IMR-90 (cell line): ENCODE results near the gene PTPRN2. TPM values are rescaled to one million over a fixed set of nuclear protein-coding genes. Genes with fewer than 3 reads are reported as not detected.

Experiments
- ATAC-seq: fragments of 200-7000 bp; cut with Tn5 transposase; 2 replicates; pipeline ENCODE4 v1.9.1; 2020; ENCODE audit warnings: low read depth, mild to moderate bottlenecking, moderate library complexity
- BruUV-seq: library from RNA; stranded (reverse); fragments of 400-500 nt; replicated peaks from 2 replicates; lab custom pipeline; 2021; lab: Mats Ljungman, UMichigan
- CTCF ChIA-PET: fragments of 300-600 bp; formaldehyde crosslinking; extraction: SDS; loops from one replicate; lab custom pipeline; 2021; ENCODE audit warnings: antibody characterized with exemption; lab: Yijun Ruan, JAX
- POLR2A ChIA-PET: fragments of 300-600 bp; sonication (Branson Sonifier 250); formaldehyde crosslinking; loops from one replicate; lab custom pipeline; 2022; ENCODE audit warnings: antibody characterized with exemption; ENCODE audit not compliant: unreplicated experiment; lab: Charles Lee
- DNase-seq: peaks from one replicate; pipeline ENCODE4 v3.0.0; 2013
- H2AFZ ChIP-seq: replicated peaks from 2 replicates; pipeline ENCODE3; 2013; ENCODE audit warnings: low read length, mild to moderate bottlenecking; ENCODE audit not compliant: poor library complexity
- H2AK5ac ChIP-seq: 2 replicates; pipeline ENCODE4 v1.6.1; 2013; ENCODE audit warnings: low read depth, low read length, inconsistent platforms
- H2AK9ac ChIP-seq: replicated peaks from 2 replicates; pipeline ENCODE3; 2013; ENCODE audit warnings: mild to moderate bottlenecking, low read depth, low read length, moderate library complexity; ENCODE audit not compliant: poor library complexity
- H2BK120ac ChIP-seq: 2 replicates; pipeline ENCODE4 v1.6.1; 2013; ENCODE audit warnings: low read depth, low read length, inconsistent platforms
- H2BK15ac ChIP-seq: 3 replicates; pipeline ENCODE4 v1.6.1; 2013; ENCODE audit warnings: low read depth, low read length, inconsistent platforms
- H2BK20ac ChIP-seq: 2 replicates; pipeline ENCODE4 v1.6.1; 2013; ENCODE audit warnings: low read depth, mild to moderate bottlenecking, inconsistent platforms, low read length, moderate library complexity
- H2BK5ac ChIP-seq: 2 replicates; pipeline ENCODE4 v1.6.1; 2013; ENCODE audit warnings: mild to moderate bottlenecking, low read depth, low read length, inconsistent platforms; ENCODE audit not compliant: poor library complexity, severe bottlenecking
- H3K14ac ChIP-seq: replicated peaks from 2 replicates; pipeline ENCODE4 v1.6.1; 2013; ENCODE audit warnings: low read depth, low read length, inconsistent platforms
- H3K18ac ChIP-seq: 2 replicates; pipeline ENCODE4 v1.6.1; 2013; ENCODE audit warnings: low read depth, low read length, control low read depth
- H3K23ac ChIP-seq: 2 replicates; pipeline ENCODE4 v1.6.1; 2013; ENCODE audit warnings: low read depth, low read length, inconsistent platforms
- H3K27ac ChIP-seq: 2 replicates; pipeline ENCODE4 v1.5.1; 2013; ENCODE audit warnings: mild to moderate bottlenecking, control low read depth, low read length; ENCODE audit not compliant: insufficient read depth
- H3K27me3 ChIP-seq: 2 replicates; pipeline ENCODE4 v1.6.1; 2013; ENCODE audit warnings: low read length; ENCODE audit not compliant: control insufficient read depth, insufficient read depth
- H3K36me3 ChIP-seq: 2 replicates; pipeline ENCODE4 v1.6.1; 2013; ENCODE audit warnings: low read length, mixed read lengths; ENCODE audit not compliant: control insufficient read depth, insufficient read depth
- H3K4ac ChIP-seq: 2 replicates; pipeline ENCODE4 v1.6.1; 2013; ENCODE audit warnings: low read depth, low read length, inconsistent platforms
- H3K4me1 ChIP-seq: 2 replicates; pipeline ENCODE4 v1.6.1; 2013; ENCODE audit warnings: low read length, mixed read lengths; ENCODE audit not compliant: control insufficient read depth, insufficient read depth
- H3K4me2 ChIP-seq: 2 replicates; pipeline ENCODE4 v1.6.1; 2013; ENCODE audit warnings: low read depth, mild to moderate bottlenecking, control low read depth, low read length, moderate library complexity
- H3K4me3 ChIP-seq: 2 replicates; pipeline ENCODE4 v1.5.1; 2013; ENCODE audit warnings: low read depth, mild to moderate bottlenecking, control low read depth, low read length, moderate library complexity; ENCODE audit not compliant: insufficient read depth
- H3K56ac ChIP-seq: 2 replicates; pipeline ENCODE4 v1.6.1; 2013; ENCODE audit warnings: low read length, inconsistent platforms; ENCODE audit not compliant: insufficient read depth; ENCODE audit errors: extremely low read depth
- H3K79me1 ChIP-seq, 2 experiments: 2 replicates each; pipeline ENCODE4 v1.6.1; 2013; ENCODE audit warnings: low read length in 2 of 2, inconsistent platforms in 1 of 2, low read depth in 1 of 2
- H3K9ac ChIP-seq: 2 replicates; pipeline ENCODE4 v1.6.1; 2013; ENCODE audit warnings: low read depth, low read length, control low read depth
- H3K9me1 ChIP-seq: 2 replicates; pipeline ENCODE4 v1.6.1; 2013; ENCODE audit warnings: low read length, inconsistent platforms; ENCODE audit not compliant: insufficient read depth
- H3K9me3 ChIP-seq: 2 replicates; pipeline ENCODE4 v1.6.1; 2013; ENCODE audit warnings: low read length; ENCODE audit not compliant: control insufficient read depth, insufficient read depth
- H4K20me1 ChIP-seq: 2 replicates; pipeline ENCODE4 v1.6.1; 2013; ENCODE audit warnings: low read length, inconsistent platforms; ENCODE audit not compliant: insufficient read depth
- H4K5ac ChIP-seq: 2 replicates; pipeline ENCODE4 v1.6.1; 2013; ENCODE audit warnings: mild to moderate bottlenecking, low read depth, low read length, control low read depth
- H4K8ac ChIP-seq, 2 experiments: 2 replicates each; pipeline ENCODE4 v1.6.1; 2013; ENCODE audit warnings: low read depth in 2 of 2, low read length in 2 of 2, control low read depth in 1 of 2, inconsistent platforms in 1 of 2
- H4K91ac ChIP-seq: 2 replicates; pipeline ENCODE4 v1.6.1; 2013; ENCODE audit warnings: low read depth, low read length, inconsistent platforms; ENCODE audit not compliant: insufficient read depth
- BHLHE40 ChIP-seq: fragments of 150-350 bp; IDR thresholded peaks from 2 replicates; pipeline ENCODE4 v1.6.1; 2016; ENCODE audit warnings: mild to moderate bottlenecking, low read depth, low read length
- CEBPB ChIP-seq: IDR thresholded peaks from 2 replicates; pipeline ENCODE4 v1.6.1; 2012; ENCODE audit warnings: low read depth, low read length, improper control_type of control experiment
- CHD1 ChIP-seq: IDR thresholded peaks from 2 replicates; pipeline ENCODE4 v1.6.1; 2012; ENCODE audit warnings: low read depth, low read length, improper control_type of control experiment
- FOS ChIP-seq: fragments of 150-350 bp; IDR thresholded peaks from 2 replicates; pipeline ENCODE4 v1.6.1; 2016; ENCODE audit warnings: low read depth, low read length
- MAFK ChIP-seq: IDR thresholded peaks from 2 replicates; pipeline ENCODE4 v1.6.1; 2012; ENCODE audit warnings: low read depth, low read length, improper control_type of control experiment
- MAZ ChIP-seq: IDR thresholded peaks from 2 replicates; pipeline ENCODE4 v1.6.1; 2012; ENCODE audit warnings: low read depth, mild to moderate bottlenecking, low read length, improper control_type of control experiment, moderate library complexity, borderline replicate concordance
- MXI1 ChIP-seq: IDR thresholded peaks from 2 replicates; pipeline ENCODE4 v1.6.1; 2012; ENCODE audit warnings: low read depth, mild to moderate bottlenecking, low read length, moderate library complexity, borderline replicate concordance
- NFE2L2 ChIP-seq: fragments of 150-350 bp; IDR thresholded peaks from 2 replicates; pipeline ENCODE4 v1.6.1; 2016; ENCODE audit warnings: low read depth, mild to moderate bottlenecking, low read length
- POLR2A ChIP-seq: IDR thresholded peaks from 2 replicates; pipeline ENCODE4 v1.6.1; 2012; ENCODE audit warnings: mild to moderate bottlenecking, low read depth, low read length
- RAD21 ChIP-seq: IDR thresholded peaks from 2 replicates; pipeline ENCODE4 v1.6.1; 2012; ENCODE audit warnings: low read length, improper control_type of control experiment
- RCOR1 ChIP-seq: IDR thresholded peaks from 2 replicates; pipeline ENCODE4 v1.6.1; 2012; ENCODE audit warnings: mild to moderate bottlenecking, low read length, improper control_type of control experiment; ENCODE audit not compliant: insufficient replicate concordance
- RFX5 ChIP-seq: IDR thresholded peaks from 2 replicates; pipeline ENCODE4 v1.8.0; 2012; ENCODE audit warnings: low read depth, mild to moderate bottlenecking, low read length, moderate library complexity
- SMC3 ChIP-seq: fragments of 150-350 bp; IDR thresholded peaks from 2 replicates; pipeline ENCODE4 v1.6.1; 2016; ENCODE audit warnings: low read depth, mild to moderate bottlenecking, antibody characterized with exemption, low read length, moderate library complexity
- WGBS, 2 experiments: methylation state at CpG; one replicate each; pipeline versions ENCODE4 v1.1.5 to v1.1.7; 2013; ENCODE audit warnings: missing lambda C conversion rate in 2 of 2; ENCODE audit not compliant: insufficient read length in 1 of 2; ENCODE audit errors: extremely low coverage in 2 of 2; 5-methylcytosine and 5-hydroxymethylcytosine counted together
- dilution Hi-C: fragments of 300-500 bp; cut with HindIII; formaldehyde crosslinking; loops from one replicate; pipeline ENCODE4 v1.14.3; 2018; ENCODE audit warnings: low sequenced_read_pairs; ENCODE audit not compliant: unreplicated experiment
- in situ Hi-C: fragments of 300-500 bp; cut with MboI; formaldehyde crosslinking; loops from 3 replicates; pipeline ENCODE4 v1.14.3; 2019; ENCODE audit warnings: low sequenced_read_pairs, inconsistent platforms, mixed read lengths
- intact Hi-C: fragments of 100-400 bp; cut with micrococcal nuclease; formaldehyde crosslinking; loops from 2 replicates; pipeline ENCODE4 v1.10.0; 2022
- polyA plus RNA-seq, 3 experiments: library from polyadenylated mRNA; depleted of rRNA; stranded (reverse); fragments of >200 nt; gene quantifications; 2 replicates each; pipeline ENCODE4 v1.2.3, GENCODE V29; 2012; ENCODE audit warnings: low replicate concordance in 1 of 3
- total RNA-seq: library from RNA; depleted of rRNA; stranded (reverse); fragments of >200 nt; gene quantifications from 2 replicates; pipeline ENCODE4 v1.2.3, GENCODE V29; 2012
- TF ChIP-seq, protein P1 (sequence below): fragments of 150-350 bp; IDR thresholded peaks from 2 replicates; pipeline ENCODE4 v1.6.1; 2017; ENCODE audit warnings: mild to moderate bottlenecking, antibody characterized with exemption, low read length, low read depth
- TF ChIP-seq, protein P2 (sequence below): fragments of 150-350 bp; IDR thresholded peaks from 2 replicates; pipeline ENCODE4 v1.6.1; 2016; ENCODE audit warnings: low read depth, mild to moderate bottlenecking, low read length, moderate library complexity, borderline replicate concordance
- TF ChIP-seq, protein P3 (sequence below): conservative IDR thresholded peaks from 2 replicates; pipeline ENCODE4 v1.5.1; 2012; ENCODE audit warnings: mild to moderate bottlenecking, low read depth, low read length, improper control_type of control experiment

The PTPRN2 gene
- total and polyA plus RNA-seq, 2 of the 4 experiments (the other 2 are of a cell fraction): 0.03 TPM; not detected in 1

DNA sequence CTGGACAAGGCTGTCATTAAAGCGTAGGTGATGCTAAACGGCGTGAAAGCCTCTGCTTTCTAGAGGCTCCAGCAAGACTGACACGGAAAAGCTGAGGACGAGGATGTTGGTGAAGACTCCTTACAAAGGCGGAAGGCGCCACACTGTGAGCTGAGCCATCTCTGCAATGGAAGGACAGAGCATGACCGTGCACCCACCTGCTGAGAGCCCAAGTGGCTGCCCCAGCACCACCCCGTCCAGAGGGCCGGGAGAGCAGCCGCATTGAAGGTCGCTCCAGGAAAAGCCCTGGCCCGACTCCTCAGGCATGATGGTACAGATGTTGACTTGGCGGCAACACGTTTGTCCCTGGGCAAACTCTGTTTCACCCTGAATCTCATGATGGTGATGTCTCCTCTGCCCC is 758.1 kb downstream of the PTPRN2 start:
- dilution Hi-C loops (no loop called here), intact Hi-C loops (no loop called here), in situ Hi-C loops (no loop called here)
- no peaks in the 10 kb centered on the region for H3K4me1 ChIP-seq
- H2BK20ac ChIP-seq: no peak overlapping the region
- H4K8ac ChIP-seq: no peak overlapping the region
- no peak overlapping the region for H4K91ac ChIP-seq
- H3K79me1 ChIP-seq: no peaks in the 10 kb centered on the region
- no peak overlapping the region for H2BK120ac ChIP-seq
- H2BK5ac ChIP-seq: no peak overlapping the region
- no peak overlapping the region for H3K18ac ChIP-seq
- H2AFZ ChIP-seq: no peak overlapping the region
- no peak overlapping the region for H3K23ac ChIP-seq
- H3K4ac ChIP-seq: no peak overlapping the region
- H3K4me3 ChIP-seq: no peak overlapping the region
- no TSS peak for BruUV-seq
- no peak overlapping the region for H3K4me2 ChIP-seq
- WGBS, 2 experiments: 71% methylated on average over 13 of the region's 15 CpGs; no CpG with 5 or more reads in 1 of the 2 experiments
- H3K9ac ChIP-seq: no peak overlapping the region
- ChIA-PET CTCF (no interaction called here), POLR2A (no interaction called here)
- H3K36me3 ChIP-seq: no peaks in the 10 kb centered on the region
- DNase-seq (no peak), ATAC-seq (no peak)
- TF ChIP-seq NFE2L2: no peak
- TF ChIP-seq, protein P1, sequence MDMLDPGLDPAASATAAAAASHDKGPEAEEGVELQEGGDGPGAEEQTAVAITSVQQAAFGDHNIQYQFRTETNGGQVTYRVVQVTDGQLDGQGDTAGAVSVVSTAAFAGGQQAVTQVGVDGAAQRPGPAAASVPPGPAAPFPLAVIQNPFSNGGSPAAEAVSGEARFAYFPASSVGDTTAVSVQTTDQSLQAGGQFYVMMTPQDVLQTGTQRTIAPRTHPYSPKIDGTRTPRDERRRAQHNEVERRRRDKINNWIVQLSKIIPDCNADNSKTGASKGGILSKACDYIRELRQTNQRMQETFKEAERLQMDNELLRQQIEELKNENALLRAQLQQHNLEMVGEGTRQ: no peak
- no peak for TF ChIP-seq MAFK
- no peak for TF ChIP-seq MAZ
- no peak for TF ChIP-seq CEBPB
- TF ChIP-seq, protein P2, sequence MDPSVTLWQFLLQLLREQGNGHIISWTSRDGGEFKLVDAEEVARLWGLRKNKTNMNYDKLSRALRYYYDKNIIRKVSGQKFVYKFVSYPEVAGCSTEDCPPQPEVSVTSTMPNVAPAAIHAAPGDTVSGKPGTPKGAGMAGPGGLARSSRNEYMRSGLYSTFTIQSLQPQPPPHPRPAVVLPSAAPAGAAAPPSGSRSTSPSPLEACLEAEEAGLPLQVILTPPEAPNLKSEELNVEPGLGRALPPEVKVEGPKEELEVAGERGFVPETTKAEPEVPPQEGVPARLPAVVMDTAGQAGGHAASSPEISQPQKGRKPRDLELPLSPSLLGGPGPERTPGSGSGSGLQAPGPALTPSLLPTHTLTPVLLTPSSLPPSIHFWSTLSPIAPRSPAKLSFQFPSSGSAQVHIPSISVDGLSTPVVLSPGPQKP: no peak
- no peak for TF ChIP-seq MXI1
- TF ChIP-seq BHLHE40: no peak
- TF ChIP-seq FOS: no peak
- no peak for TF ChIP-seq POLR2A
- no peak for TF ChIP-seq RAD21
- no peak for TF ChIP-seq RFX5
- no peak for TF ChIP-seq CHD1
- TF ChIP-seq, protein P3, sequence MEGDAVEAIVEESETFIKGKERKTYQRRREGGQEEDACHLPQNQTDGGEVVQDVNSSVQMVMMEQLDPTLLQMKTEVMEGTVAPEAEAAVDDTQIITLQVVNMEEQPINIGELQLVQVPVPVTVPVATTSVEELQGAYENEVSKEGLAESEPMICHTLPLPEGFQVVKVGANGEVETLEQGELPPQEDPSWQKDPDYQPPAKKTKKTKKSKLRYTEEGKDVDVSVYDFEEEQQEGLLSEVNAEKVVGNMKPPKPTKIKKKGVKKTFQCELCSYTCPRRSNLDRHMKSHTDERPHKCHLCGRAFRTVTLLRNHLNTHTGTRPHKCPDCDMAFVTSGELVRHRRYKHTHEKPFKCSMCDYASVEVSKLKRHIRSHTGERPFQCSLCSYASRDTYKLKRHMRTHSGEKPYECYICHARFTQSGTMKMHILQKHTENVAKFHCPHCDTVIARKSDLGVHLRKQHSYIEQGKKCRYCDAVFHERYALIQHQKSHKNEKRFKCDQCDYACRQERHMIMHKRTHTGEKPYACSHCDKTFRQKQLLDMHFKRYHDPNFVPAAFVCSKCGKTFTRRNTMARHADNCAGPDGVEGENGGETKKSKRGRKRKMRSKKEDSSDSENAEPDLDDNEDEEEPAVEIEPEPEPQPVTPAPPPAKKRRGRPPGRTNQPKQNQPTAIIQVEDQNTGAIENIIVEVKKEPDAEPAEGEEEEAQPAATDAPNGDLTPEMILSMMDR: no peak
- TF ChIP-seq RCOR1: no peak
- TF ChIP-seq SMC3: no peak
- H2AK9ac ChIP-seq: no peak overlapping the region
- no peaks in the 10 kb centered on the region for H3K9me1 ChIP-seq
- no peak overlapping the region for H3K14ac ChIP-seq
- H3K27ac ChIP-seq: no peak overlapping the region
- no peak overlapping the region for H3K56ac ChIP-seq
- no peak overlapping the region for H2AK5ac ChIP-seq
- H3K27me3 ChIP-seq: no peaks in the 10 kb centered on the region
- no peak overlapping the region for H4K5ac ChIP-seq
- no peaks in the 10 kb centered on the region for H4K20me1 ChIP-seq
- H2BK15ac ChIP-seq: no peak overlapping the region
- peaks cover 77% of the 10 kb centered on the region for H3K9me3 ChIP-seq
